ENCODE measurements around the gene MUC3A.
"Not testable (repeated sequence)": the region's sequence is repeated elsewhere in the genome, so short reads cannot be mapped to it uniquely, and the experiment has no call there.

The MUC3A gene

GRCh38 chr7:100949227-100949932 is at the start of gene MUC3A:
Gene MUC3A, plus strand, starts transcription at chr7:100949534. Its CDS starts 91 bp downstream, at chr7:100949625.
- no peak for DNase-seq (ENCODE audit: low spot score)

- no peak for DNase-seq (ENCODE audit: low spot score)
Observed at GRCh38 chr7:100900978-100901377, 48.4 kb upstream of the MUC3A start.

GRCh38 chr7:100901921-100902332 is 47.4 kb upstream of the MUC3A start:
- no peak for DNase-seq (ENCODE audit: low spot score)

GRCh38 chr7:100902638-100903037 is 46.7 kb upstream of the MUC3A start:
- DNase-seq (ENCODE audit: low spot score): no peak

GRCh38 chr7:100908512-100908911 is 40.8 kb upstream of the MUC3A start:
- no peak for DNase-seq (ENCODE audit: low spot score)

- not testable (repeated sequence) for DNase-seq (ENCODE audit: low spot score)
Observed at GRCh38 chr7:100910443-100910842, 38.9 kb upstream of the MUC3A start.

- DNase-seq (ENCODE audit: low spot score): no peak
Observed at GRCh38 chr7:100911484-100911883, 37.9 kb upstream of the MUC3A start.

DNA sequence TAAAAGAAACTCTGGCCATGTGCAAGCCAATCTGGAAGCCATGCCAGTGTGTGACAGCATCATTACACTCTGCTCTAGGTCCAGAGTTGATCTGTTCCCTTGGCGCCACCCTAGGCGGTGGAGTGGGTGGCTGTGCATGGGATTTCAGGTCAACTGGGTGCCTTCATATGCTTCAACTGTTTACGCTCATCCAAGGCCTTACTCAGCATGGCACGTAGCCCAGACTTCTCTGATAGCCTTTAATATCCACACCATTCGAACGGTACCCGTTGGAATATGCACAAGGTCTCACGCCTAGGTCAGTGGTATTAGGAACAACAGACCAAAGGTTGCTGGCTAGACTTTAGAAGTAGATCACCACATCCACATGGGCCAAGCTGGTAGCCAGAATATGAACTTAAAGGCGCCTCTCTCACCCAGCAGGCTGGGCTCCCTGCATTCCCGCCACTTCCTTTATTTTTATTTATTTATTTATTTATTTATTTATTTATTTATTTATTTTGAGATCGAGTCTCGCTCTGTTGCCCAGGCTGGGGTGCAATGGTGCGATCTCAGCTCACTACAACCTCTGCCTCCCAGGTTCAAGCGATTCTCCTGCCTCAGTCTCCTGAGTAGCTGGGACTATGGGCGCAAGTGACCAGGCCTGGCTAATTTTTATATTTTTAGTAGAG is 35.0 kb upstream of the MUC3A start:
- DNase-seq (ENCODE audit: low spot score): no peak

DNA sequence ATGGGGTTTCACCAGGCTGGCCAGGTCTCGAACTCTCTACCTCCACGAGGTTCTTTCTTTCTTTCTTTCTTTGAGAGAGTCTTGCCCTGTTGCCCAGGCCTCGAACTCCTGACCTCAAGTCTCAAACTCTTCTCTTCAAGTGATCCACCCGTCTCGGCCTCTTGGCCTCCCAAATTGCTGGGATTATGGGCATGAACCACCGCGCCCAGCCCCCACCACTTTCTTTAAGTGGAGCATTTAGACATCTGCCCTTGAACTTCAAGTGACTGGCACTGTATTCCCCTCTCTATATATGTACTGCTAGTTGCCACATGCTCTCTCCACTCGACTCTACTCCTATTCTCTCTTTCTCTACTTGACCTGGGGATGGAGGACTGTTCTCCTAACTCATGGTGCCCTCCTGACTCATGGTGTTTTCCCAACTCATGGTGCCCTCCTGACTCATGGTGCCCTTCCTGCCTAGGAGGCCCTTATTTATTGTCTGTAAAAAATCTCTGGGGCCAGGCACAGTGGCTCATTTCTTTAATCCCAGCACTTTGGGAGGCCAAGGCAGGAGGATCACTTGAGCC is 34.4 kb upstream of the MUC3A start:
- DNase-seq (ENCODE audit: low spot score): no peak

DNA sequence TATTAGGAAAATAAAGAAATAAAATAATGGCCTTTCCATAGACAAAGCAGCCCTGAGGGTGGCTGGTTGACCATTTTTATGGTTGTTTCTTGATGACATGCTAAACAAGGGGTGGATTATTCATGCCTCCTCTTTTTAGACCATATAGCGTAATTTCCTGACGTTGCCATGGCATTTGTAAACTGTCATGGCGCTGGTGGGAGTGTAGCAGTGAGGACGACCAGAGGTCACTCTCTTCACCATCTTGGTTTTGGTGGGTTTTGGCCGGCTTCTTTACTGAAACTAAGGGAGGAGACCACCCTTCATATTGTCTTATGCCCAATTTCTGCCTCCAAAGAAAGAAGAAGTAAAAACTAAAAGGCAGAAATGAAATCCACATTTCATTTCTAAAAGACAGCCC is 30.0 kb upstream of the MUC3A start:
- not testable (repeated sequence) for DNase-seq (ENCODE audit: low spot score)

DNA sequence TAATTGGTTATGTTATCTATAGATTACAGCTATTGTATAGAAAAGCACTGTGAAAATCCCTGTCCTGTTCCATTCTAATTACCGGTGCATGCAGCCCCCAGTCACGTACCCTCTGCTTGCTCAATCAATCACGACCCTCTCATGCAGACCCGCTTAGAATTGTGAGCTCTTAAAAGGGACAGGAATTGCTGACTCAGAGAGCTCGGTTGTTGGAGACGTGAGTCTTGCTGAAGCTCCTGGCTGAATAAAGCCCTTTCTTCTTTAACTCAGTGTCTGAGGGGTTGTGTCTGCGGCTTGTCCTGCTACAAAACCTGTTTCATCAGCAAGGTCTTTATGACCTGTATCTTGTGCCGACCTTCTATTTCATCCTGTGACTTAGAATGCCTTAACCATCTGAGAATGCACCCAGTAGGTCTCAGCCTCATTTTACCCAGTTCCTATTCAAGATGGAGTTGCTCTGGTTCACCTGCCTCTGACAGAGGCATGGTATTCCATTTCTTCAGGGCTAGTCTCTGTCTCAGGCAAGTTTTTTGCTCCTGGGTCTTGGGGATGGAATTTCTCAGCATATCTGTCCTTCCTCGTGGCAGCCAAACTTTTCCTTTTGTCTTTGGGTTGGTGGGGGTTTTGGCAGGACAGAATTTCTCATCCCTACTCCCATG is 29.4 kb upstream of the MUC3A start:
- DNase-seq (ENCODE audit: low spot score): not testable (repeated sequence)

- DNase-seq (ENCODE audit: low spot score): no peak
Observed at GRCh38 chr7:100921039-100921438, 28.3 kb upstream of the MUC3A start.

DNA sequence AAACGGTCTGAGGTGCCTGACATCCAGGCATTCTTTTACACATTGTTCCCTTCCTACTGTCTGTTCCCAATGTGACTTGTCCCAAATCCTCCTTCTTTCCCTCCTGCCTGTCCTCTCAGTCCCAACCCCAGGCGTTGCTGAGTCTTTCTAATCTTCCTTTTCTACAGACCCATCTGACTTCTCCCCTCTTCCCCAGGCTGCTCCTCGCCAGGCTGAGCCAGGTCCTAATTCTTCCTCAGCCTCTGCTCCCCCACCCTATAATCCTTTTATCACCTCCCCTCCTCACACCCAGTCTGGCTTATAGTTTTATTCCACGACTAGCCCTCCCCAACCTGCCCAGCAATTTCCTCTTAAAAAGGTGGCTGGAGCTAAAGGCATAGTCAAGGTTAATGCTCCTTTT is 25.7 kb upstream of the MUC3A start:
- DNase-seq (ENCODE audit: low spot score): not testable (repeated sequence)

DNA sequence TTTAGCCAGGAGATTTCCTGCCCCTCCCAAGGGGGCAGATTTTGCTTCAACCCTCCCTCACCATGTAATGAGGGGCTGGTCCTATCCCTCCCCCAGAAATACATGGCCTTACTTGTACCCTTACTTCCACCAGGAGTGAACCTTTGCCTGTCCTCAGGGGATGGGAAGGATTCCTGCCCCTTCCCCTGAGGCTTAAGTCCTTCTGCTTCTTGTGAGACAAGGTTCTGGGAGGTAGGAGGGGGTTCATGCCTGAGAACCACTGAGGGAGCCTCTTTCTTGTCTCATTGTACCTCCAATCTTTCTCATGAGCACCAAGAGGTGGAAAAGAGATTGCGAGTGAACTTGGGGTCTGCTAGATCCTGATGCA is 19.5 kb upstream of the MUC3A start:
- no peak for DNase-seq (ENCODE audit: low spot score)

- no peak for DNase-seq (ENCODE audit: low spot score)
Observed at GRCh38 chr7:100933734-100934133, 15.6 kb upstream of the MUC3A start.

GRCh38 chr7:100935381-100935780 is 14.0 kb upstream of the MUC3A start:
- not testable (repeated sequence) for DNase-seq (ENCODE audit: low spot score)

DNA sequence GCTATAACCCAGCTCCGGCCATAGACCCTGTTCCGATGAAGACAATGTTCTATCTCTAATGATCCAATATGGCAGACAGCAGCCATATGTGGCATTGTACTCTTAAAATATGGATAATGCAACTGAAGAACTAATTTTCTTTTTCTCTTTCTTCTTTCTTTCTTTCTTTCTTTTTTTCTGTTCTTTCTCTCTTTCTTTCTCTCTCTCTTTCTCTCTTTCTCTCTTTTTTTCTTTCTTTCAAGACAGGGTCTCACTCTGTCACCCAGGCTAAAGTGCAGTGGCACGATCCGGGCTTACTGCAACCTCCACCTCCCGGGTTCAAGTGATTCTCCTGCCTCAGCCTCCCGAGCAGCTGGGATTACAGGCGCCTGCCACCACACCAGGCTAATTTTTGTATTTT is 13.2 kb upstream of the MUC3A start:
- not testable (repeated sequence) for DNase-seq (ENCODE audit: low spot score)

DNA sequence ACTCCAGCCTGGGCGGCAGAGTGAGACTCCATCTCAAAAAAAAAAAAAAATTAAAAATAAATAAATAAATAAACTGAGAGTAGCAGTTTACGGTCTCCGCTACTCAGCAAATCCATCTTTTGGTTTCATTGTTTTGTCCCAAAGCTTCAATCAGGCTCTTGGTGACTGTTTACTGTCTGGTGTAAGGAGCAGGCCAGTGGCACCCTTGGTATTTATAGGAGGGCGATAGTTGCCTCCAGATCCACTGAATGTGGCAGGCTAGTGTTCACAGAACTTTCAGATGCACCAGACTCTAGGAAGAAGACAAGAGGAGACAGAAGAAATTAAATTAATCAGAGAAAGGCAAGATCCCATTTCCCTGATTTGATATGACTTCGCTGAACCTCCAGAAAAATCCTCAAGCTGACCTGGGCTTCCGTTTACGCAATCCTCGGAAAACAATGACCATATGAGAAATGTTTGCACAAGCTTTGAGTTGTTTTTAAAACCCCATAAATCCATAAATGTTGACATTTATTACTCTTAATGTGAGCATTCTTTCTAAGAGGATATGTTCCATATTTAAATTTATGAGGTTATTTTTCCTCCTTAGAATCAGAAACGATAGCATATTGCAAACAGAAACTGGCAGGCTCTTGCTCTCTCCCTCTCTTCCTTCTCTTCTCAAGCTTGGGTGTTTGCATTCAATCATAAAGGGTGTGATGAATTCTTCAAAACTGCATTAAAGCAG is 7.1 kb upstream of the MUC3A start:
- DNase-seq (ENCODE audit: low spot score): no peak

- no peak for DNase-seq (ENCODE audit: low spot score)
Observed at GRCh38 chr7:100943693-100944092, 5.6 kb upstream of the MUC3A start.

GRCh38 chr7:100944138-100944537 is 5.2 kb upstream of the MUC3A start:
- no peak for DNase-seq (ENCODE audit: low spot score)

GRCh38 chr7:100946111-100946510 is 3.2 kb upstream of the MUC3A start:
- no peak for DNase-seq (ENCODE audit: low spot score)

DNA sequence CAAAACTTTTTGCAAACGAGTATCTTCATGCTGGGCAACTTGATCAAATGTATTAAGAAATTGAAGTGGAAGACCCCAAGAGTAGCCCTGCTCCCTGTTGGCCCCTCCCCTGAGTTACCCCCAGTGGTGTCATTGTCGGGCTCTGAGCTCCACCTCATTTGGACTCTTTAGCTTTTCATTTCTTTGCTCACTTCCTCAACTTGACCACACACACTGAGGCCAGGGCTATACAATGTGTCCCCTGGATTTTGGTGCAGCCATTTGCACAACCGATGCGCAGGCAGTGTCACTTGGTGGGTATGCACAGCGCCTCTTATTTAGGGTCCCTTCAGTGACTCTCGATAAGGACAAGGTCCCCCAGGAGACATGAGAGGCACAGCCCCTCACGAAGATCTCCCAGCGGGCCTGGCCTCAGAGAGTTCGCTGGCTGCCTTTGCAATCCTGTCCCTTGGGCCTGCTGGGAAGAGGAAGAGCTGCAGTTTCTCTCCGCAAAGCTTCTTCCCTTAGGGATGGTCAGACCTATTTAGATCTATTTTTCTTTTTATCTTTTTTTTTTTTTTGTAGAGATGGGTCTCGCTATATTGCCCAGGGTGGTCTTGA is 2.5 kb upstream of the MUC3A start:
- no peak for DNase-seq (ENCODE audit: low spot score)
